GM12873 (cell line): ENCODE data around the gene CROCC2.

ENCODE experiments used
- TF ChIP-seq, protein P1 (sequence below): IDR thresholded peaks from 2 replicates; pipeline ENCODE4 v1.5.1; 2012; ENCODE audit warnings: low read depth, mild to moderate bottlenecking, moderate library complexity, low read length, control low read depth; ENCODE audit not compliant: insufficient read depth; ENCODE audit errors: missing control alignments

Gene CROCC2

DNA sequence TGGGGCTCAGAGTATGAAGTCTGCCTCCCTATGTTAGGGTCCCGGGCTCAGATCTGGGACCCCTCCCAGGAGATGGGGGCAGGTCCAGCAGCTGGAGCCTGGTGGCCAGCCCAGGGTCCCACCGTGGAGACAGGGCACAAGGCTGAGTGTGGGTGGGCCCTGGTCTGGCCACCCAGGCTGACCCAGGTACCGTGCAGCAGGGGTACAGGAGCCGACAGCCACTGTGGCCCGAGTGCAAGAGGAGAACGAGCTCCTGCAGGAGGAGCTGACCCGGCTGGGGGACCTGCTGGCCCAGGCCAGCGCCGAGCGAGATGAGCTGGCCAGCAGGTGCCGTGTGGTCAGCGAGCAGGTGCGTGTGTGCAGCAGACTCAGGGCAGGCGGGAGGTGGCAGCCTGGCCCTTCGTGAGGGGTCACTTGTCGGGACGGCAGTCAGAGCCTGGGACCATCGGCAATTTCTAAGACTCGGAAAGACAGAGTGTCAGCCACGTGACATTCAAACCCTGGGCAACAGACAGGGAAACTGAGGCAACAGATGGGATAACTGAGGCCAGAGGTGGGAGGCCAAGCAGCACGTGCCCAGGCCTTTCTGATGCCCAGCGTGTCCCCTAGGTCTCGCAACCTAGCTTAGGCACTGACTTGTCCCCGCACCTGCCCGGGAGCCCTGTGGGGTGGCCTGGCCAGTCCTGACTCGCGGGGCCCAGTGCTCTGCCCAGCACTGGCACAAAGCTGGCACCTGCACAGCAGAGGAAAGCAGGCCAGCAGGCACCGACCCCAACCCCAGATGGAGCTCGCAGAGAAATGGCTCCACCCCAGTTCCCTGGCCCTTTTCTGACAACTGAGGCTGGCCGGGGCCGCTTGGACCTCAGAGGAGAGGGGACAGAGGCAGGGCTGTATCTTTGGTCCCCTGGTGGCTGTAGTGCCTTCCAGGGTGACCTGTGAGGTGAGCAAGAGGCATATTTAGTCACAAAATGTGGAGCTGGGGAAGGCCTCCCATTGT lies 13.9 kb downstream of the CROCC2 start:
- TF ChIP-seq, protein P1, sequence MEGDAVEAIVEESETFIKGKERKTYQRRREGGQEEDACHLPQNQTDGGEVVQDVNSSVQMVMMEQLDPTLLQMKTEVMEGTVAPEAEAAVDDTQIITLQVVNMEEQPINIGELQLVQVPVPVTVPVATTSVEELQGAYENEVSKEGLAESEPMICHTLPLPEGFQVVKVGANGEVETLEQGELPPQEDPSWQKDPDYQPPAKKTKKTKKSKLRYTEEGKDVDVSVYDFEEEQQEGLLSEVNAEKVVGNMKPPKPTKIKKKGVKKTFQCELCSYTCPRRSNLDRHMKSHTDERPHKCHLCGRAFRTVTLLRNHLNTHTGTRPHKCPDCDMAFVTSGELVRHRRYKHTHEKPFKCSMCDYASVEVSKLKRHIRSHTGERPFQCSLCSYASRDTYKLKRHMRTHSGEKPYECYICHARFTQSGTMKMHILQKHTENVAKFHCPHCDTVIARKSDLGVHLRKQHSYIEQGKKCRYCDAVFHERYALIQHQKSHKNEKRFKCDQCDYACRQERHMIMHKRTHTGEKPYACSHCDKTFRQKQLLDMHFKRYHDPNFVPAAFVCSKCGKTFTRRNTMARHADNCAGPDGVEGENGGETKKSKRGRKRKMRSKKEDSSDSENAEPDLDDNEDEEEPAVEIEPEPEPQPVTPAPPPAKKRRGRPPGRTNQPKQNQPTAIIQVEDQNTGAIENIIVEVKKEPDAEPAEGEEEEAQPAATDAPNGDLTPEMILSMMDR = no peak

DNA sequence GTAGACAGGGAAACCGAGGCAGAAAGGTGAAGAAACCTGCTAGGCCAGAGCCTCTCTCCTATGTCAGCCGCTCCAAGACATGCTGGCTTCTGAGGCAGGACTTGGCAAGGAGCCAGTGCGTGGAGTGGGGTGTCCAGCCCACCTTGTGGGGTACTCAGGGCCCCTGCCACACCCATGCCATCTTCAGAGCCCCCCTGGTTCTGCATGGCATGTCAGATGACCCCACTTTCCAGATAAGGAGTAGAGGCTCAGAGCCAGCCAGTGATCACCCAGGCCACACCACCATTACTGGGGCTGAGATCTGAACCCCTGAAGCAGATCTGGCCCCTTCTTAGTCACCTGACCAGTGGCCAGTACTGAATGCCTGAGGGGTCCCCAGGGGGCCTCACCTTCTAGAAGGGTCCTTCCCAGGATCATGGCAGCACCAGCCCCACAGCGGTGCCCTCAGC lies 14.7 kb downstream of the CROCC2 start:
- TF ChIP-seq, protein P1 = no peak

DNA sequence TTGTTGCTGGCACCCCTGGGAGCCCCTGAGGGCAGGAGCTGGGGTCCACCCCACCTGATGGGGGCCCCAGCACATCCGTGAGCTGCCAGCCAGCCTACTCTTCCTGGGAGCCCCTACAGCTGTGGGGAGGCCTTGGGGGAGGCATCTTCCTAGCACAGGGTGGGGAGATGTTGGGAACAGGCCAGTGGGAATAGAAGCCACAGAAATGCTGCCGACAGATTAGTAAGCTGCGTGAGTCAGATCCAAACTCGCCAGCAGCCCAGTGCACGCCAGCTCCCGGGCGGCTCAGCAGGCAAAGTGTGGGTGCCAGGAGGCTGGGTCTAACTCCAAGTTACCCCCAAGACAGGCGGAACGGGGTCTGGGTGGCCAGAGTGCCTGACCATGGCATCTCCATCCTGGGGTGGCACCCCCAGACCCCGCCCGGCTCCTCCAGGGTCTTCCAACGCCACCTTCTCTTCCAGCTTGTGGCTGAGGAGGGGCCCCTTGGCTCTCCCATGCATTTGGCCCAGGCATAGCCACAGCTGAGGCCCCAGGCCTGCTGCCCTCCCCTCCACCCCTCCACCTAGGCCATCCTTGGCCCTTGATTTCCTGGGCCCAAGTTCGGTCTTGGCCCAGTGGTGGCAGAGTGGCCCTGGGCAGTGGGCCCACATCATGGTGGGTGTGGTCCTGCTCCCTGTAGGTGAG lies 15.3 kb downstream of the CROCC2 start:
- TF ChIP-seq, protein P1 = no peak

DNA sequence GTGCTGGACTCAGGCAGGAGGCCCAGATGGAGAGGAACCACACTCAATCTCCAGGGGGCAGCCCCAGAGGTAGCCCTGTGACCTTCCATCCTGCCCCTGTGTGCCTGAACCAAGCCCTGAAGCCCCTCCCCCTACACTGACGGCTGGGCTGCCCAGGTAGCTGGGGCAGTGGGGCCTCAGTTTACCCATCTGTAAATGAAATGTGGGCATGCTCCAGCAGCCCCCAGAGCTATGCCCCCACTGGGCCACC lies 15.8 kb downstream of the CROCC2 start:
- TF ChIP-seq, protein P1 = no peak

DNA sequence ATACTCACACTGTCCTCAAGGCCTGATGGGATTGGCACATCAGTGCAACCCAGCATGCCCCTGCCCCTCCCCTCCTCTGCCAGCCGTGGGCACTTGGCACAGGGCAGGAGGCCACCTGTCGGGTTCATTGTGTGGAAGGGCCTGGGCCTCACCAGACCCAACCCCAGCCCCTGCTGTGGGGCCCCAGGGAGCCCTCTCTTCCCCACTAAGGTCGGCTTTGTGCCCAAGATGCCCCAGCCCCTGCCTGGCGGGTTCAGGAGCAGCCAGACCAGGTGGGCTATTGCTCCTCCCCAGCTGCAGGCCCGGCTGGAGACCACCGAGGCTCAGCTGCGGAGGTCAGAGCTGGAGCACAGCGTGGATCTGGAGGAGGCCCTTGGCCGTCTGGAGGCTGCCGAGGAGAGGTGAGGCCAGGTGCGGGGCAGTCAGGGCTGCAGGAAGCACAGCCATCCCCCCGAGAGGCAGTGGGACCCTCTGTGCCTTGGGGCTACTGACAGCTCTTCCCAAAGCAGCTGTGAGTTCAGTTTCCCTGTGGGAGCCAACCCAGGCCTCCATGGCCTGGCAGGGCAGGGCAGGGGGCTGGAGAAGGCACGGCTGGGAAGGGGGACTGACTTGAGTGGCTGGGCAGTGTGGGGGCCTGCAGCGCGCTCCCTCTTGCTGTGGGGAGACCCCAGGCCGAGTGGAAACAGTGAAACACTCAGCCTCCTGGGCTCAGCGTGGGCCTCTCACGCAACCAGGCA lies 16.3 kb downstream of the CROCC2 start:
- TF ChIP-seq, protein P1 = no peak

DNA sequence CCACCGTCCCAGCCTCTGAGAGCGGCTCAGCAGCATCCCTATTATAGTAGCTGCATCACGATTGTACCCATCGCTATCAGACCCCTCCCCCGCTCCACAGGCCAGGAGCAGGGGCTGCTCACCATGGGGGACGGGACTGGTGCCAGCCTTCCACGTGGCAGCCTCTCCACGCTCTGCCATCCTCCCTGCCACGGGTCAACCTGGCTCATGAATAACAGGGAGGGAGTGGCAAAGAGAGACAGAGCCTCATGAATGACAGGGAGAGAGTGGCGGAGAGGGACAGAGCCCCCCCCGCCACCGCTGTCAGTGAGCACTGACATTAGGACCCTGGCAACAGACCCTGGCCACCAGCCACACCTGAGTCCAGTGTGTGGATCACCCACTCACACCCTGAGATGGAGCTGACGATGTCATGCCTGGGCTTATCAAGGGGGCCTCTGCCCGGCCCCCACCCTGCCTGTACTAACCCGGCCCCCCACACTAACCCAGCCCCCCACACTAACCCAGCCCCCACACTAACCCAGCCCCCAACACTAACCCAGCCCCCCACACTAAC lies 16.9 kb downstream of the CROCC2 start:
- TF ChIP-seq, protein P1 = no peak
